SH-SY5Y (cell line): ENCODE measurements around the gene MBD3L4.

ENCODE experiments used
- GATA2 ChIP-seq: IDR thresholded peaks from 2 replicates; pipeline ENCODE4 v1.6.1; 2011; ENCODE audit warnings: mild to moderate bottlenecking, low read depth, low read length
- GATA3 ChIP-seq: IDR thresholded peaks from 2 replicates; pipeline ENCODE4 v1.6.1; 2011; ENCODE audit warnings: low read depth, mild to moderate bottlenecking, low read length, moderate library complexity

GRCh38 chr19:7067716-7068115 lies 27.7 kb upstream of the MBD3L4 start:
- TF ChIP-seq GATA2 (no peak), GATA3 (no peak)
